Measurements from ENCODE around the gene LHFPL6.

GRCh38 chr13:39448834-39449233, 154.2 kb downstream of the LHFPL6 start:
- TF ChIP-seq CTCF (conservative IDR thresholded peaks at IDR 0.05 in 1 of 2, IDR thresholded peaks at IDR 0.05 in 1 of 2; ENCODE audit: extremely low read depth in 1 of 2, insufficient read depth in 1 of 2, low read depth in 1 of 2, low read length in 2 of 2) (no peak), EZH2 (IDR thresholded peaks at IDR 0.05; ENCODE audit: borderline replicate concordance, low read length) (no peak)

All from mammary epithelial cell (primary cell).